ENCODE data around the gene CERKL. TPM values are rescaled to one million over a fixed set of nuclear protein-coding genes. Genes with fewer than 3 reads are reported as not detected.
A peak's percentile ranks its signal among the peaks of the same experiment; 100 is the strongest.

CERKL gene
- total RNA-seq, 1 experiment from 2014 or later, result 0.24 TPM

- TF ChIP-seq SMAD4 (CRISPR knock-in tag; IDR thresholded peaks at IDR 0.05) (no peak), ZNF512 (CRISPR knock-in tag; IDR thresholded peaks at IDR 0.05; ENCODE audit: borderline replicate concordance) (no peak), ZNF317 (CRISPR knock-in tag; IDR thresholded peaks at IDR 0.05; ENCODE audit: borderline replicate concordance, low read depth) (no peak), ZNF219 (CRISPR knock-in tag; IDR thresholded peaks at IDR 0.05; ENCODE audit: borderline replicate concordance) (no peak), CBFB (CRISPR knock-in tag; IDR thresholded peaks at IDR 0.05; ENCODE audit: low read depth) (no peak), FOXK1 (CRISPR knock-in tag; IDR thresholded peaks at IDR 0.05) (no peak), FOXP4 (CRISPR knock-in tag; IDR thresholded peaks at IDR 0.05) (no peak), ZNF281 (CRISPR knock-in tag; IDR thresholded peaks at IDR 0.05) (no peak; the same call in 1 of the 2 replicates), E2F4 (CRISPR knock-in tag; IDR thresholded peaks at IDR 0.05; ENCODE audit: borderline replicate concordance, low read depth) (no peak), FOXP1 (CRISPR knock-in tag; IDR thresholded peaks at IDR 0.05; ENCODE audit: borderline replicate concordance) (no peak), CREB1 (CRISPR knock-in tag; IDR thresholded peaks at IDR 0.05) (no peak), EMX1 (CRISPR knock-in tag; IDR thresholded peaks at IDR 0.05) (no peak), RORB (CRISPR knock-in tag; IDR thresholded peaks at IDR 0.05) (no peak), SP1 (CRISPR knock-in tag; conservative IDR thresholded peaks at IDR 0.05) (no peak), GABPB1 (CRISPR knock-in tag; IDR thresholded peaks at IDR 0.05) (no peak)
- TF ChIP-seq, protein P1, sequence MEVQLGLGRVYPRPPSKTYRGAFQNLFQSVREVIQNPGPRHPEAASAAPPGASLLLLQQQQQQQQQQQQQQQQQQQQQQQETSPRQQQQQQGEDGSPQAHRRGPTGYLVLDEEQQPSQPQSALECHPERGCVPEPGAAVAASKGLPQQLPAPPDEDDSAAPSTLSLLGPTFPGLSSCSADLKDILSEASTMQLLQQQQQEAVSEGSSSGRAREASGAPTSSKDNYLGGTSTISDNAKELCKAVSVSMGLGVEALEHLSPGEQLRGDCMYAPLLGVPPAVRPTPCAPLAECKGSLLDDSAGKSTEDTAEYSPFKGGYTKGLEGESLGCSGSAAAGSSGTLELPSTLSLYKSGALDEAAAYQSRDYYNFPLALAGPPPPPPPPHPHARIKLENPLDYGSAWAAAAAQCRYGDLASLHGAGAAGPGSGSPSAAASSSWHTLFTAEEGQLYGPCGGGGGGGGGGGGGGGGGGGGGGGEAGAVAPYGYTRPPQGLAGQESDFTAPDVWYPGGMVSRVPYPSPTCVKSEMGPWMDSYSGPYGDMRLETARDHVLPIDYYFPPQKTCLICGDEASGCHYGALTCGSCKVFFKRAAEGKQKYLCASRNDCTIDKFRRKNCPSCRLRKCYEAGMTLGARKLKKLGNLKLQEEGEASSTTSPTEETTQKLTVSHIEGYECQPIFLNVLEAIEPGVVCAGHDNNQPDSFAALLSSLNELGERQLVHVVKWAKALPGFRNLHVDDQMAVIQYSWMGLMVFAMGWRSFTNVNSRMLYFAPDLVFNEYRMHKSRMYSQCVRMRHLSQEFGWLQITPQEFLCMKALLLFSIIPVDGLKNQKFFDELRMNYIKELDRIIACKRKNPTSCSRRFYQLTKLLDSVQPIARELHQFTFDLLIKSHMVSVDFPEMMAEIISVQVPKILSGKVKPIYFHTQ (CRISPR knock-in tag; IDR thresholded peaks at IDR 0.05), result no peak
- TF ChIP-seq, protein P2, sequence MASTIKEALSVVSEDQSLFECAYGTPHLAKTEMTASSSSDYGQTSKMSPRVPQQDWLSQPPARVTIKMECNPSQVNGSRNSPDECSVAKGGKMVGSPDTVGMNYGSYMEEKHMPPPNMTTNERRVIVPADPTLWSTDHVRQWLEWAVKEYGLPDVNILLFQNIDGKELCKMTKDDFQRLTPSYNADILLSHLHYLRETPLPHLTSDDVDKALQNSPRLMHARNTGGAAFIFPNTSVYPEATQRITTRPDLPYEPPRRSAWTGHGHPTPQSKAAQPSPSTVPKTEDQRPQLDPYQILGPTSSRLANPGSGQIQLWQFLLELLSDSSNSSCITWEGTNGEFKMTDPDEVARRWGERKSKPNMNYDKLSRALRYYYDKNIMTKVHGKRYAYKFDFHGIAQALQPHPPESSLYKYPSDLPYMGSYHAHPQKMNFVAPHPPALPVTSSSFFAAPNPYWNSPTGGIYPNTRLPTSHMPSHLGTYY (CRISPR knock-in tag; IDR thresholded peaks at IDR 0.05), result no peak
- TF ChIP-seq, protein P3, sequence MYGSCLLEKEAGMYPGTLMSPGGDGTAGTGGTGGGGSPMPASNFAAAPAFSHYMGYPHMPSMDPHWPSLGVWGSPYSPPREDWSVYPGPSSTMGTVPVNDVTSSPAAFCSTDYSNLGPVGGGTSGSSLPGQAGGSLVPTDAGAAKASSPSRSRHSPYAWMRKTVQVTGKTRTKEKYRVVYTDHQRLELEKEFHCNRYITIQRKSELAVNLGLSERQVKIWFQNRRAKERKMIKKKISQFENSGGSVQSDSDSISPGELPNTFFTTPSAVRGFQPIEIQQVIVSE (CRISPR knock-in tag; IDR thresholded peaks at IDR 0.05; ENCODE audit: borderline replicate concordance), result no peak
- TF ChIP-seq, protein P4, sequence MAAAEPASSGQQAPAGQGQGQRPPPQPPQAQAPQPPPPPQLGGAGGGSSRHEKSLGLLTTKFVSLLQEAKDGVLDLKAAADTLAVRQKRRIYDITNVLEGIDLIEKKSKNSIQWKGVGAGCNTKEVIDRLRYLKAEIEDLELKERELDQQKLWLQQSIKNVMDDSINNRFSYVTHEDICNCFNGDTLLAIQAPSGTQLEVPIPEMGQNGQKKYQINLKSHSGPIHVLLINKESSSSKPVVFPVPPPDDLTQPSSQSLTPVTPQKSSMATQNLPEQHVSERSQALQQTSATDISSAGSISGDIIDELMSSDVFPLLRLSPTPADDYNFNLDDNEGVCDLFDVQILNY (CRISPR knock-in tag; IDR thresholded peaks at IDR 0.05), result no peak
- peaks cover 67% of the 10 kb centered on the region for H3K4me1 Mint-ChIP-seq
- H3K27me3 Mint-ChIP-seq (ENCODE audit: low read depth), result peaks cover 96% of the 10 kb centered on the region
- no peaks in the 10 kb centered on the region for H3K36me3 Mint-ChIP-seq
- peak; percentile 37 for DNase-seq (ENCODE audit: low spot score)
- CTCF ChIA-PET, result no interaction called here
- H3K9me3 Mint-ChIP-seq, result no peaks in the 10 kb centered on the region
- no peak for ATAC-seq
- no peak overlapping the region for H3K27ac Mint-ChIP-seq
- H3K4me3 Mint-ChIP-seq, result peak overlapping the region; percentile 77
- POLR2A ChIA-PET, result no interaction called here
Measured at GRCh38 chr2:181680937-181681811, 24.3 kb upstream of the CERKL start.

Data from WTC11 (cell line).